Right atrium auricular region (tissue), 2 donors: ENCODE measurements around the gene LYSMD3. TPM values are rescaled to one million over a fixed set of nuclear protein-coding genes. Genes with fewer than 3 reads are reported as not detected.

Experiments used
- DNase-seq: peaks from one replicate; pipeline ENCODE4 v3.0.0-alpha.2; 2019; ENCODE audit warnings: low spot score
- H3K27ac ChIP-seq, 2 donors: fragments of 200-600 bp; sonication (generic); 1 replicate in 1 of 2; 2 replicates in 1 of 2; pipeline ENCODE4 v1.5.1; 2016 to 2019
- H3K27me3 ChIP-seq, 2 donors: fragments of 200-600 bp; sonication (generic); one replicate each; pipeline versions ENCODE4 v1.5.1 to v1.6.0; 2017 to 2019
- H3K36me3 ChIP-seq: fragments of 200-600 bp; sonication (generic); one replicate; pipeline ENCODE4 v1.5.1; 2016
- H3K4me1 ChIP-seq, 2 donors: fragments of 200-600 bp; sonication (generic); one replicate each; pipeline versions ENCODE4 v1.5.1 to v1.6.0; 2017 to 2019
- H3K4me3 ChIP-seq, 2 donors: fragments of 200-600 bp; sonication (generic); 1 replicate in 1 of 2; 2 replicates in 1 of 2; pipeline ENCODE4 v1.5.1; 2017 to 2019; ENCODE audit warnings: mild to moderate bottlenecking in 1 of 2, moderate library complexity in 1 of 2
- H3K9me3 ChIP-seq, 2 donors: fragments of 200-600 bp; sonication (generic); one replicate each; pipeline ENCODE4 v1.5.1; 2019
- total RNA-seq, 2 donors: library from RNA; depleted of rRNA; stranded (reverse); fragments of >200 nt; gene quantifications; one replicate each; pipeline ENCODE4 v1.1.0, GENCODE V29; 2016
- TF ChIP-seq, protein P1 (sequence below), 2 donors: fragments of 200-600 bp; sonication (generic); IDR thresholded peaks; one replicate each; pipeline ENCODE4 v1.5.1; 2019; ENCODE audit warnings: antibody characterized with exemption in 2 of 2

The LYSMD3 gene
- total RNA-seq, 2 donors from 2014 or later = 18.2 to 18.5 TPM

DNA sequence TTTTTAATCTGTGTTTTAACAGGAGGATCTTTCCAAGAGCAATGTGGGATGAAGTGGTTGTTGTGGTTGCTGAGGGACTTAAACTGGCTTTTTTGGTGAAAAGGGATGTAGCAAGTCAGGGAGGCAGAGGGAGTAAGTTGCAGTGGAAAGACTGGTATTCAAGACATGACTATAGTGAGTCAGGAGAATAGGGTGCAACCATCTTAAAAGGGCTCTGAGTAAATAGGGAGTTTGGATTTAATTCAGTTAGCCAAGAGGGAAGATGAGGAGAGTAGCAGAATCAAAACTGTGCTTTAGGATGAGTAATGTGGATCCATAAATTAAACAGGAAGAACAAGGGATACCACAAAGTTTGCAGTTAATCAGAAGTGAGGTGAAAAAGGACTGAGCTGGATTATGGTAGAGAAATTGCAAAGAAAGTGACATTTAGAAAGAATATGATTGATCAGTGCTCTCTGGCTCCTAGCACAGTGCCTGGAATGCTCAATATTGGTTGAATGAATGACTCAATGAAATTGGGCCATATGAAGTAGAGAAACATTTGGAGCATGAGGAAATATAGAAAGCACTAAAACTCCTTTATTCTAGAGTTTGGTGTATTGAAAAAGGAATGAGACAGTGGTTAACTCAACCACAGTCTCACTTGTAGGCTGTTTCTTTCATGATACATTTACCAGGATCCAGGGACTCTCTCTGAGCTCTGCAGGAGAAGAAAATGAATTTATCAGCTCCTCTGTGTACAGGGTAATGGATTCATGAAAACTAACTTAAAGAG is 49.6 kb downstream of the LYSMD3 start:
- no peak for DNase-seq
- H3K27ac ChIP-seq = no peak overlapping the region
- H3K9me3 ChIP-seq = no peaks in the 10 kb centered on the region
- H3K4me3 ChIP-seq = no peak overlapping the region
- TF ChIP-seq, protein P1, sequence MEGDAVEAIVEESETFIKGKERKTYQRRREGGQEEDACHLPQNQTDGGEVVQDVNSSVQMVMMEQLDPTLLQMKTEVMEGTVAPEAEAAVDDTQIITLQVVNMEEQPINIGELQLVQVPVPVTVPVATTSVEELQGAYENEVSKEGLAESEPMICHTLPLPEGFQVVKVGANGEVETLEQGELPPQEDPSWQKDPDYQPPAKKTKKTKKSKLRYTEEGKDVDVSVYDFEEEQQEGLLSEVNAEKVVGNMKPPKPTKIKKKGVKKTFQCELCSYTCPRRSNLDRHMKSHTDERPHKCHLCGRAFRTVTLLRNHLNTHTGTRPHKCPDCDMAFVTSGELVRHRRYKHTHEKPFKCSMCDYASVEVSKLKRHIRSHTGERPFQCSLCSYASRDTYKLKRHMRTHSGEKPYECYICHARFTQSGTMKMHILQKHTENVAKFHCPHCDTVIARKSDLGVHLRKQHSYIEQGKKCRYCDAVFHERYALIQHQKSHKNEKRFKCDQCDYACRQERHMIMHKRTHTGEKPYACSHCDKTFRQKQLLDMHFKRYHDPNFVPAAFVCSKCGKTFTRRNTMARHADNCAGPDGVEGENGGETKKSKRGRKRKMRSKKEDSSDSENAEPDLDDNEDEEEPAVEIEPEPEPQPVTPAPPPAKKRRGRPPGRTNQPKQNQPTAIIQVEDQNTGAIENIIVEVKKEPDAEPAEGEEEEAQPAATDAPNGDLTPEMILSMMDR (IDR thresholded peaks at IDR 0.05) = no peak
- H3K4me1 ChIP-seq = no peaks in the 10 kb centered on the region
- H3K36me3 ChIP-seq = no peaks in the 10 kb centered on the region
- H3K27me3 ChIP-seq = no peaks in the 10 kb centered on the region

DNA sequence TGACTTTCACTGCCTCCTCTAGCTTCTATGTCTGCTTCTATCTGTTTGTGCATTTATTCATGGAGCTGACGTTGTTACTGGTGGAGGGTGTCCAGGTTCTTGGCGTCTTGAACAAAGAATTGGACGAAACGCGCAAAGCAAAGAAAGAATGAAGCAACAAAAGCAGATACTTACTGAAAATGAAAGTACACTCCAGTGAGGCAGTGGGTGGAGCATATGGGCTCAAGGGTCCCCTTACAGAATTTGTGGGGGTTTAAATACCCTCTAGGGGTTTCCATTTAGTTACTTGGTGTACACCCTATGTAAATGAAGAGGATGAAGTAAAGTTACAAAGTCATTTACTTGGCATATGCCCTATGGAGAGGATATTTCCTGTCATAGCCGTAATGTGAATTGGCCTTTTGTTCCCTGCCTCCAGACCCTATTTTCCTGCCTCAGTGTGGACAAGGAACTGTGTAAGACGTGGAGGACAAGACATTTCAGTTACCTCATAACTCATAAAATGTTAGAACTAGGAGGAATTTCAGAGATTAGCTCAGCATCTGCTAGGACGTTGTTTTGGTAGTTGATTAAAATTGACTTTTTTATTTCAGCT is 51.7 kb downstream of the LYSMD3 start:
- Histone ChIP-seq H3K27ac (no peak overlapping the region), H3K27me3 (no peaks in the 10 kb centered on the region), H3K4me1 (peaks cover 0 to 9% of the 10 kb centered on the region in 2 donors), H3K36me3 (no peaks in the 10 kb centered on the region), H3K9me3 (no peaks in the 10 kb centered on the region), H3K4me3 (no peak overlapping the region)
- no peak for DNase-seq
- TF ChIP-seq, protein P1 (IDR thresholded peaks at IDR 0.05) = no peak

DNA sequence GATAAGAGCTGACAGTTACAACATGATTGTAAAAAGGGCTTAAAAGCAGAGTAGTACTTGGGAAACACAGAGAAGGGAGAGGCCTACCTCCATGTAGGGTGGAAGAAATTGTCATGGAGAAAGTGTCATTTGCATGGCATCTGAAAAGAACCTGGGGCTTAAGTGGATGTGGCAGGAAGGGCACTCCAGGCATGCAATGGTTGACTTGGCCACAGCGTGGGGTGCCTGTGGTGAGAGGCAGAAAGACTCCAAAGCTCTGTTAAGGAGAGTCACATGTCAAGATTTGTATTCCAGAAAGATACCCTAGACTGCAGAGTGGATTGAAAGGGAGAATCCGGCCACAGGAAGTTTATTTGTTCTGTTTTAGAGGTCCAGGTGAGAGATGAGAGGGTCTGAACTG is 52.3 kb downstream of the LYSMD3 start:
- Histone ChIP-seq H3K4me3 (no peak overlapping the region), H3K4me1 (peaks cover 0 to 9% of the 10 kb centered on the region in 2 donors), H3K9me3 (no peaks in the 10 kb centered on the region), H3K36me3 (no peaks in the 10 kb centered on the region), H3K27ac (no peak overlapping the region), H3K27me3 (no peaks in the 10 kb centered on the region)
- TF ChIP-seq, protein P1 (IDR thresholded peaks at IDR 0.05) = no peak
- no peak for DNase-seq

DNA sequence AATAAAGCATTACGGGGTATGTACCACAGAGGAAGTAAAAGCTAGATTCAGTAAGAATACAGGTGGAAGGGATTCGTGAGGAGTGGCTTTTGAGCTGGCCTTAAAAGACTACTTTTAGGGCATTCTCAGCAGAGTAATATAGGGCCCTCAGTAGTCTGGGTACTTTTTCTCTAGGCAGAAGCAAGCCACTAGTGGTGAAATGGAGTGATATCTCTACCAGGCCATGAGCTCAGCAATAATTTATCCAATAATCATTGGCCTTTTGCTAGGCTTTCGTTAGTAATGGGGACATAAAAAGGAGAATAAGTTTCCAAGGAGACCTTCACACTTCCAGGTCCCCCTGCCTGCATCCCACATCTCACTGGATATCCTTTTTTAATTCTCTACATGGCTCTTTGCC is 53.0 kb downstream of the LYSMD3 start:
- Histone ChIP-seq H3K27me3 (no peaks in the 10 kb centered on the region), H3K4me3 (no peak overlapping the region), H3K27ac (no peak overlapping the region), H3K4me1 (peaks cover 0 to 9% of the 10 kb centered on the region in 2 donors), H3K36me3 (no peaks in the 10 kb centered on the region), H3K9me3 (no peaks in the 10 kb centered on the region)
- no peak for DNase-seq
- TF ChIP-seq, protein P1 (IDR thresholded peaks at IDR 0.05) = no peak

DNA sequence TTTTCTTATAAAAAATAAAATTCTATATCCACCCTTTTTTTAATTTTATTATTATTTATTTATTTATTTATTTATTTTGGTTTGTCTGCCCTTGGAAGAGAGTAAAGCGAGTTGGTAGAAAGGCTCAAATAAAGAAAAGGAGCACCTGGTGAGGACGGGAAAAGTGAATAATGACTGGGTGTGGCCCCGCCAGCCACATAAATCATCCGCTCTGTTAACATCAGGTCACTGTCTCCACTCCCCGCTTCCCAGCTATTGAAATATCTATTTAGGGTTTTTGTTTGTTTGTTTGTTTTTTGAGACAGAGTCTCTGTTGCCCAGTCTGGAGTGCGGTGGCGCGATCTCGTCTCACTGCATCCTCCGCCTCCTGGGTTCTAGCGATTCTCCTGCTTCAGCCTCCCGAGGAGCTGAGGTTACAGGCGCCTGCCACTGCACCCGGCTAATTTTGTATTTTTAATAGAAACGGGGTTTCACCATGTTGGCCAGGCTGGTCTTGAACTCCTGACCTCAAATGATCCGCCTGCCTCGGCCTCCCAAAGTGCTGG is 53.9 kb downstream of the LYSMD3 start:
- Histone ChIP-seq H3K27ac (no peak overlapping the region), H3K36me3 (no peaks in the 10 kb centered on the region), H3K9me3 (no peaks in the 10 kb centered on the region), H3K27me3 (no peaks in the 10 kb centered on the region), H3K4me1 (peaks cover 0 to 9% of the 10 kb centered on the region in 2 donors), H3K4me3 (peak overlapping the region; percentile 77 to 90)
- TF ChIP-seq, protein P1 (IDR thresholded peaks at IDR 0.05) = no peak
- no peak for DNase-seq
